ENCODE results near the gene TIGIT.

The TIGIT gene

GRCh38 chr3:114355653-114356052 lies 61.8 kb downstream of the TIGIT start:
- DNase-seq, result no peak

- no peak for DNase-seq
Measured at GRCh38 chr3:114356066-114356465, 62.2 kb downstream of the TIGIT start.

GRCh38 chr3:114356525-114356924 lies 62.7 kb downstream of the TIGIT start:
- DNase-seq, result no peak
